ENCODE measurements around the gene YBEY.

Gene YBEY

DNA sequence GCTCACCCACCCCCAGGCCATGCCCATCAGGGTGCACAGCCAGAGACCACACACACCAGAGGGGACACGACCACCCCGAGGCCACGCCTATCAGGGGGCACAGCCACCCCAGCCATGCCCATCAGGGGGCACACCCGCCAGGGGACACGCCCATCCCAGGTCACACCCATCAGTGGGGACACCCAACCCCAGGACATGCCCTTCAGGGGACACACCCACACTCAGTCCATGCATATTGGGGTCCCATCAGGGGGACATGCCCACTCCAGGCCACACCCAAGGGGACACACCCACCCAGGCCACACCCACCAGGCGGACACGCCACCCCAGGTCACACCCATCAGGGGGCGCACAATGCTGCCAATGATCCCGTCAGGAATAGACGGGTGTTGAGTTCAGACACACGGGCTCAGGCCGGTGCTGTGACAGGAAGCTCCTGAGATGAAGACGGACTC, 21.4 kb upstream of the YBEY start:
- no peak for DNase-seq (ENCODE audit: low read depth in 2 of 2)

DNA sequence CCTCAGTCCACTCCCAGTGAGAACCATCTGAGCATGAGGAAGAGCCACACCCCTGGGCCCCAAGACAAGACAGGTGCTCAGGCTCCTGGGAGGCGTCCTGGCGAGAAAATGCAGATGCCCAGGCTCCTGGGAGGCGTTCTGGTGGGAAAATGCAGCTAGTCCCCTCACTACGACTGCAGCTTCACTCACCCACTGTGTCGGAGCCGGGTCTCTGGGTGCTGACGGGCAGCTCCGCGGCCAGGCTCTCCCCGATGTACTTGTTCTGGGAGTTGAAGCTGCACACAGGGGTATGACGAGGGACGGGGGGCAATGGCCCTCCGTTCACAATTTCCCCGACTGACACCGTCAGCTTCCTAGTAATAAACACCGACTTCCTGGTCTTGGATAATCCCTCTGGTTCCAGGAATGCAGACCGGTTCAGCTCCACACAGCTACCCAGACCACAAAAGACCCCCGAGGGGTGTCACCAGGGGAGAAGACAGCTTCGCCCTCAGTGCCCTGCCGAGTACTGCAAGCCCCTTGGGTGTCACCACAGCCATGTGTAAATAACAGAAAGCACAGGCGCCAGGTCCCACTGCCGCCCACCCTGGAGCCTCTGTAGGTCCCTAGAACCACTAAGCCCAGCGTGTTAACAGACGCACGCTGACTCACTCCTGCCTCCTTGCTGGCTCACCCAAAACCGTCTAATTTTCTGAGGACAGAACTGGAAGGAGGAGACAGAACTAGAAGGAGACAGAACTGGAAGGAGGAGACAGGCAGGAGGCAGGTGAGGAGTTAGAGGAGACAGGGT, 20.2 kb upstream of the YBEY start:
- no peak for DNase-seq (ENCODE audit: low read depth in 2 of 2)

DNA sequence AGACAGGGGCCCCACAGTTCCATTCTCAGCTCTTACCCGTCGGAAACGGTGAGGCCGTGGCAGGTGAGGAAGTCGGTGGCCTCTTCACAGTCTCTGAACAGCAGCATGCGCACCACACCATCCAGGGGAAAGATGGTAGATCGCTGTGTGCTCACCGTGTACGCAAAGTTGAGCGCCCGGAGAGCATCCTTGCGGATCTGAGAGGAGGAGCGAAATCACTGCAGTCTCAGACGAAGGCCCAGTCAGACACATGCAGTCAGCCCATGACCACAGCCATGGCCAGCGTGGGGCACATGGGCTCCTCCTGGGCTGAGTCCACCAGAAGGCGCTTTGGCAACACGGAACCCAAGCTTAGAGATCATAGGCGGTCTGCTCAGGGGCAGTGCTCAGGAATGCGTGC, 19.2 kb upstream of the YBEY start:
- no peak for DNase-seq (ENCODE audit: low read depth in 2 of 2)

DNA sequence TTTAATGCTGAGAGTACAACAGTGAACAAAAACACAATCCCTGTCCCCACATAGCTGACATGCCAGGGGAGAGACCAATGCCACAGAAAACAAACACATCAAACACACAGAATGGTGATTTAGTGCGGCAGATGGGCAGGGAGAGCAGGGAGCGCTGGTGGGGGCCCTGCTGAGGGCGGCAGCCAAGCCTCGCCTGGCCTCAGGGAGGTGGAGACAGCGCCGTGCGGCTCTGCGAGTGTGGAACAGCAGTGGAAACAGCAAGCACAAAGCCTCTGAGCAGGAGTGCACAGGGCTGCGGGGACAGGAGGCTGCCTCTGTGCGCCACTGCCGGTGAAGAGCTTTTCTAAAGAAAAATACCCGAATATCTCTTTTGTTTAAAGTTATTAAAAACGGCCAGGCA, 17.8 kb upstream of the YBEY start:
- no peak for DNase-seq (ENCODE audit: low read depth in 2 of 2)

DNA sequence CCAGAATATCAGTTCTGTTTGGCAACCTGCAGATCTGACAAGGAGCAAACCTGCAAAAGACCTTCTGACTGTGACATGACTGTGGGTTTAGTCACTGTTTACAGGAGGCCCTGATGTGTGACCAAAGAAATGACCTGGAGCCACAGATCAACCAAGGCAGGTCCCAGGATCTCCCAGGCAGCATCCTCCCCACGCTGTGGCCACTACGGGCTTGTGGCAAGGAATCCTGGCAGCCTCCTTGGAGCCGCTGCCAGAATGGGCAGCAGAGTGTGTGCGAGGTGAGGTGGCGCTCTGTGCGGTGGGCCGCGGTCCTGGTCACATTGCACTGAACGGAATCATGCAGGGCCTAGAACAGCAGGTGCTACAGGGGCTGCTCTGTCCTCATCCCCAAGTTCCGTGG, 16.7 kb upstream of the YBEY start:
- no peak for DNase-seq (ENCODE audit: low read depth in 2 of 2)

DNA sequence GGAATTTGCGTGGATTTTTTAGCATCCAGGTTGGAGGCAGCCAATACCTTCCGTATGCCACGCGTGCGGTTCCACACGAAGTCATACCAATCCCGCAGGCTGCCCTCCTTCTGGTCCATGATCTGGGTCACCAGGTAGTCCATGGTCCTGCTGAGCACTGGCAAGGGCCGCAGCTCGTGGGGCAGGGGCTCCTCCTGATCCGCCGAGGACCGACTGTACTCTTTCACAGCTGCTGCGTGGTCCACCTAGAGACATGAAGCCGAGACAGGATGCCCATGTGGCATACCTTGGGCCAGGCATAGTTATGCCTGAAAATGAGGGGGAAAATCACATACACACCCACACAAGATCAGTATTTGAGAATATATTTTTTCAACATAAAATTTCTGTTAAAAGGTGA, 12.8 kb upstream of the YBEY start:
- DNase-seq (ENCODE audit: low read depth in 2 of 2): no peak

DNA sequence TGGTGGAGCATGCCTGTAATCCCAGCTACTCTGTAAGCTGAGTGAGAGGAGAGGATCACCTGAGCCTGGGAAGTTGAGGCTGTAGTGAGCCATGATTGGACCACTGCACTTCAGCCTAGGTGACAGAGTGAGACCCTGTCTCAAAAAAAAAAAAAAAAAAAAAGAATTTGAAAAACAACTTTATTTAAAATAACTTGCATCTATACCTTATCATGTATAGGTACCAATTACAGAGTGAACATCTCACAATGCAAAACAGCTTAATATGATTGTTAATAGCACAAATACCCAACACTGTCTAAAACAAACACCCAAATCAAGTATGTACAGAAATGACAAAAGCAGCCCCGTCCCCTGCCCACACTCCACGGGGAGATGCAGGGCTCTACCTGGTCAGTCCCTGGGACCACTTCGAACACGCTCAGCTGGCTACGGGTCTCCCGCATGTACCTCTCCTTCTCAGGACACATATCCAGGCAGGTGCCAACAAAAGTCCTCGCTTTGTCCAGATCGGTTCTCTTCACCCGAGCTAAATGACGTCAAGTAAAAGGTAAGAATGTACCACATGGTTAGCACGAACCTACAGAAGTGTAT, 11.2 kb upstream of the YBEY start:
- no peak for DNase-seq (ENCODE audit: low read depth in 2 of 2)

DNA sequence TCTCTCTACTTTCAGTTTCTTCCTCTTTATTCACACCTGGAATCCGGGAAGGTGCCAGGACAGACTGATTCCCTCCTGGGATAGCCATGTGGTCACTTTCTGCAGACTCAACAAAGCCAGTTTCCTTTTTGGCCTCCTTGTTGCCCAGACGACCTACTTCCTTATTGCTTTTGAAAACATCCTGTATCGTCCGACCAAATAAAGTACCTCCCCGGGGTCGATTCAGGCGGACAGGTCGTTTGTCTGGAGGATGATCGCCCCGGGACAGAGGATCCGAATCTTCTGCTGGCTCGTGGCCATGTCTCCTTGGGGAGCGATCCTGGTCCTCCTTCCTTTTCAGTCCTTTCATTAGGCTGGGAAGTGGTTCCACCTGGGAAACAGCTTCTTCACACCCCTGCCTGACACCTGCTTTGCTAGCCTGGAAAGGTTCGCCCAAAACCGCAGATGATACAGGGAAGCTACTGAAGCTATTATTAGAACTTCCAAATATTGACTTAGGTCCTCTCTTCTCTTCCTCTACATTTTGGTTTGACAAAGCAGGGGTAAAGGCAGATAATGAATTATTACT, 2.0 kb upstream of the YBEY start:
- DNase-seq (ENCODE audit: low read depth in 2 of 2): no peak

DNA sequence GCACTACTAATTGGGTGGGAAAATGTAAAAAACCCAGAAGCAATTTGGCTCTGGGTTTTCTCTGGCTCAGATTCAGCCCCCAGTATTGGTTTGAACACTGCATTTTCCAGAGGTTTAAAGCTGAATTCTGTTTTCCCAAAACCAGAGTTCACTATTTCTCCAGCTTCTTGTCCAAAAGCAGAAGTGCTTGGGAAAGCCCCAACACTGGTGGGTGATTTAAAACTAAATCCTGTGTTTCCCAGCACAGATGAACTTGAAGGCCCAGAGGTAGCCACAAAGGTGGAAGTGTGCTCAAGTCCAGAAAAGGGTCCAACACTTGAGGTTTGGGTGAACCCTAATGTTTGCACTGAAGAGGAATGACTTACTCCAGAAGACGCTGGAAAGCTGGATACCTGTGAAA, 1.4 kb upstream of the YBEY start:
- no peak for DNase-seq (ENCODE audit: low read depth in 2 of 2)

DNA sequence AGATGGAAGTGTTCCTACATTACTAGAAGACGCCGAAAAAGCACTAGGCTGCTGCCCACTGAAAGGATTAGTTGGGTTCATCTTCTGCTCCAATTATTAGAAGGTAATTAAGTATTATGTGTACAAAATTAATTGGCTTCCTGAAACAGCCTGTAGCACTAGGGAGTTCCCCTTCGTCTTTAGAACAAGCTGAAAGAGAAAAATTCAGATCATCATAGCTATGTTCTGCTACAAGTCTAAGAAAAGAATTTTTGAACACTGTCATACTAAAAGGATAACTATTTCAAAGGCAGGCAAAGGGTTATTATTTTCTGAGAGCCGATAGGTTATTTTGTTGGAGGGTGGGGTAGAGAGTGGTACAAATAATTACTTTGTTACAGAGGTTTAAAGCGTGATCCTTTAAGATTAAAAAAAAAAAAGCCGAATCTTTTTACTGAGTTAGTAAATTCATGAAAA, 908 bp upstream of the YBEY start, which contains the start of gene MCM3AP:
Gene MCM3AP (minus strand): TSS at position 406 of the 456 bp plus-strand sequence. CDS start 325 bp downstream, at position 81.
- no peak for DNase-seq (ENCODE audit: low read depth in 2 of 2)

DNA sequence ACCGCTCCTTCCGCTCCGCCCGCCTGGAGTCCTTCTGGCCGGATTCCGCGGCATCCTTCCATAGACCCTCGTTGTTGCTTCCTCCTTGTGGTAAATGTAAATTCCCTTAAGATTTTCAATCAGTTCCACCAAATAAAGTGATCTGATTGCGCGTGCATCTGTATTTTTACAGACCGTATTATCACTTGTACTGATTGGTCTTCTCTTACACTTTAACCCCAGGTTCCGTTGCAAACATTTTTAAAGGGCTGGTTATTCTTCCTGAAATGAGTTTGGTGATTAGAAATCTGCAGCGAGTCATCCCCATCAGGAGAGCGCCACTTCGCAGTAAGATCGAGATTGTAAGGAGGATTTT, 483 bp downstream of the YBEY start:
- DNase-seq (ENCODE audit: low read depth in 2 of 2): no peak

DNA sequence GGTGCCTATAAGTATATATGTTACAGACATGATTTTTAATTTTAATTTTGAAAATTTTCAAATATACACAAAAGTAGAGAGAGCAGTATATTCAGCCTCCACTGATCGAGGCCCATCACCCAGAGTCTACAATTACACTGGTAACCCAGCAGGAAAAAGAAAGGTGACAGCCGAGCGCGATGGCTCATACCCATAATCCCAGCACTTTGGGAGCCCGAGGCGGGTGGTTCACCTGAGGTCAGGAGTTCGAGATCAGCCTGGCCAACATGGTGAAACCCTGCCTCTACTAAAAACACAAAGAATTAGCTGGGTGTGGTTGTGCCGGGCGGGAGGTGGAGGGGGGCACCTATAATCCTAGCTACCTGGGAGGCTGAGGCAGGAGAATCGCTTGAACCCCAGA, 1.4 kb downstream of the YBEY start:
- DNase-seq (ENCODE audit: low read depth in 2 of 2): no peak

DNA sequence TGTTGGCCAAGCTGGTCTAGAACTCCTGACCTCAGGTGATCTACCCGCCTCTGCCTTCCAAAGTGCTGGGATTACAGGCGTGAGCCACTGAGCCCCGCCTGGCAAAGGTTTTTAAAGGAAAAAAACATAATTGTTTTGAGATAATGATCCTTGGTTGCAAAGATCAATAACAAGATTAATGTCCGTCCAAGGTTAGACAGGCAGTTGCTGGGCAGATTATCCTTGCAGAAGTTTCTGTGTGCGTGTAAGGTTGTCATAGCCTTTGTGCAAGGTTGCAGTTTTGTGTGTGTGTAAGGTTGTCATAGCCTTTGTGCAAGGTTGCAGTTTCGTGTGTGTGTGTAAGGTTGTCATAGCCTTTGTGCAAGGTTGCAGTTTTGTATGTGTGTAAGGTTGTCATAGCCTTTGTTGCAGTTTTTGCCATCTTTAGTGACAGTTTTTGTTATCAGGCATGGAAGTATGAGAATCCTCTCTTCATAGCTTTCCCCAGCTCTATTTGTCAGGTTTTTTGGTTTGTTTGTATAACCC, 3.6 kb downstream of the YBEY start:
- DNase-seq (ENCODE audit: low read depth in 2 of 2): no peak

DNA sequence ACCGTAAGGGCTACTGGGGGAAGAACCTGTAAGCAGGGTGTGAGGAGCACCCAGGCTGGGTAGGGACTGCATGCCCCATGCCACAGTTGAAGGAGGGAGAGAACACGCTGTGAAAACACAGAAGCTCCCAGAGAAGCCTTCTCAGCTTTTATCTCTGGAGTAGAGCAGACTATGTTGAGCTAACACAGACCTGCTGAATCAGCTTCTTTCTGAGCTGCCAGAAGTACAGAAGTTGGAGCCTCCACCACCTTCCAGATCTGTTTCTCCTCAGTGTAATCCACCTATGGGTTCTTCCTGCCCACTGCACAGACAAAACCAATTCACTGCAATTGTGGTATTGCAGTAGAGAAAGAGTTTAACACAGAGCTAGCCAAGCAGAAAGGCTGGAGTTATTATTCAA, 5.4 kb downstream of the YBEY start:
- DNase-seq (ENCODE audit: low read depth in 2 of 2): no peak

DNA sequence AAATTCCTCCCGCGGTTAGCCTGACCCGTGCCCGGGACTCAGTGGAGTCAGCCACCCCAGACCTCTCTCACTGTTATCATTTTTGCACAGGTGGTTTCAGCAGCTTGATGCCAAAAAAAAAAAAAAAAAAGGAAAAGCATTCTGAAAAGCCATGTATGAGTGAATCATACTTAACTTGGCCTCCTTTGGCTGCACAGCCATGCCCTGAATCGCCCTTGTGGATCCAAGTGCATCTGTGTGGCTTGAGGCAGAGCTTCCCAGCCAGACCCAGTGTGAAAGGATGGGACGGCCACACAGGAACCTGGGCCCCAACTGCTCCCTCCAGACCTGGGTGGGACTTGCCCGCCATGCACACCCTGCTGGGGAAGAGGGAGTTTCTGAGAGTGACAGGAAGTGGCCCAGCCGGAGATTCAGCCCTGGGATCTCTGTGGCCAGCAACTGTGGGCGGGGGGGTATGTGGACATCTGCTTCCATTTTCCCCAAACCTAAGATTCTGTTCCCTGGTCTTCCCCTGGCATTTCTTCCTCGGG, 8.6 kb downstream of the YBEY start:
- DNase-seq (ENCODE audit: low read depth in 2 of 2): no peak

DNA sequence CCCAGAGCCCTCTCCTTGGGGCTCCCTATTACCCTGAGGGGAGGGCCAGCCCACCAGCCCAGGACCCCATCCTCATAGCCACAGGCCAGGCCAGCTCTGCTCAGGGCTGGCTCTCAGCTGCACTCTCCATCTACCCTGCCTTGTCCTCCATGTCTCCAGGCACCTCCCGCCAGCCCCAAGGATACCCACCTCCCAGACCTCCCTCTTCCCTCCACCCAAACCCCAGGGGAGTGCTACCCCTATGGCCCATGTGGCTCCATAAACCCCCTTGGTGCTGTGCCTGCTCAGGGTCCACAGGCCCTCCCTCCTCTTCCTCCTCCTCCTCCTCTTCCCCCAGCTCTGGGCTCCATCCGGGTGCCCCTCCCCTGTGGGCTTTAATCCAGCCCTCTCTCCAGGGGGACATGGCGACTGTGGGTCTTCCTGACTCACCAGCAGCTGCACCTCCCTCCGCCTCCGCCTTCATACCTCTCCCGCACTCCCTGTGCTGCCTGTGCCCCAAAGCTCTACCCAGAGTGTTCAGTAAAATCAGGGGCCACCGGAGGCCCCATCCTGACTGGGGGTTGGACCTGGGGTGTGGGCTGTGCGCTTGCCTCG, 9.1 kb downstream of the YBEY start:
- no peak for DNase-seq (ENCODE audit: low read depth in 2 of 2)

DNA sequence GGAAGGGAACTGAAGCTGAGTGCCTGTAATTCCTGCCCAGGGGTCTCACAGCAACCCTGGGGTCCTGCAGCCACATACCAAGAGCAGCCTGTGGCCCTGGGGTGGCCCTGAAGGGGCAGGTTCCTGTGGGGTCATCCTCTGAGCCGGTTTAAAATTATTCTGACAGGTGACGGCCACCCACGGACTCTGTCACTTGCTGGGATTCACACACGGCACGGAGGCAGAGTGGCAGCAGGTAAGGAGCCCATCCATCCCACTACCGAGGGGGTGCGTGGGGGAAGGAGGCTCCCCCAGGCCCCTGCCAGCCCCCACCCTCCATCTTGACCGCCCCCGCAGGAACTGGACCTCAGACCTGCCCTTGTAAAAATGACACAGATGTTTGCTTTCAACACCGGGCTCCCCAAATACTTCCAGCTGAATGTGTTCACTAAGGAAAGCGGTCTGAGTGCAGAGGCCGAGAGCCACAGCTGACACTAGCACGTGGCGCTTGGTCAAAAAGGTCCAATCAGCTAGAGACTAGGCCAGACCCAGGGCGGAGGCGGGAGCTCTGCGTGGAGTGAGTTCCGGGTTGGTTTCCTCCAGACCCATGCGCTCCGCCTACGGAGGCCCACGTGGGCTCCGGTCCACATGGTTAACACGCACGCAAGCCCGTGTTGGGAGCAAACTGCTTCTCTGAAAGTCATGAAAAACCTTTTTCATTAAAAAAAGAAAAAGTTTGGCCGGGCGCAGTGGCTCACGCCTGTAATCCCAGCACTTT, 10.0 kb downstream of the YBEY start:
- DNase-seq (ENCODE audit: low read depth in 2 of 2): peak; percentile 51 to 59

DNA sequence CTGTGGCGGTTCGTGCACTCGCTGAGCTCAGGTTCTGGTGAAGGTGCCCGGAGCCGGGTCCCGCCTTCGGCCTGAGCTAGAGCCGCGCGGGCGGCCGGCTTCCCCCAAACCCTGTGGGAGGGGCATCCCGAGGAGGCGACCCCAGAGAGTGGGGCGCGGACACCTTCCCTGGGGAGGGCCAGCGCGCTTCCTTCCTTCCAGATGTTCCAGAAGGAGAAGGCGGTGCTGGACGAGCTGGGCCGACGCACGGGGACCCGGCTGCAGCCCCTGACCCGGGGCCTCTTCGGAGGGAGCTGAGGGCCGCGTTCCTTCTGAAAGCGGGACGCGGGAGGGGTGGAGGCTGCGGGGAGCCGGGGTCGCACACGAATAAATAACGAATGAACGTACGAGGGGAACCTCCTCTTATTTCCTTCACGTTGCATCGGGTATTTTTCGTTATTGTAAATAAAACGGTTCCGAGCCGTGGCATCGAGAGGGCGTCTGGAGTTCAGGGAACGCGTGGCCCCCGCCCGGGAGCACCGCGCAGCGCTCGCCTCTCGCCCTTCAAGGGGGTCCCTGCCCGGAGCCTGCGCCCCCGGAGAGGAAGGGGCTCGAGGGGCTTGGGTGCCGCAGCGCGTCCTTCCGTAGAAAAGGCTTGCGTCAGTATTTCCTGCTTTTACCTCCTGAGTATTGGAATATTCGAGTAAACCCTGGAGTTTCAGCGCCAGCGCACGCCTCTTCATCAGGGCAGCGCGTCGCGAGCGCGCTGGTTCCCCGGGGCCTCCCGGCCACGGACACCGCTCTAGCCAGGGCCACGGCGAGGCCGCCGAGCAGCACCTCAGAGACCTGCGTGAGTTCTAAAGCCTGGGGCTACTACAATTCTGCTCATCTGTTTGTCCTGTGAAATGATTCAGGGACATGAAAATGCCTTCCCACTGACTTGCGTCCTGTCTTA, 11.5 kb downstream of the YBEY start:
- no peak for DNase-seq (ENCODE audit: low read depth in 2 of 2)

DNA sequence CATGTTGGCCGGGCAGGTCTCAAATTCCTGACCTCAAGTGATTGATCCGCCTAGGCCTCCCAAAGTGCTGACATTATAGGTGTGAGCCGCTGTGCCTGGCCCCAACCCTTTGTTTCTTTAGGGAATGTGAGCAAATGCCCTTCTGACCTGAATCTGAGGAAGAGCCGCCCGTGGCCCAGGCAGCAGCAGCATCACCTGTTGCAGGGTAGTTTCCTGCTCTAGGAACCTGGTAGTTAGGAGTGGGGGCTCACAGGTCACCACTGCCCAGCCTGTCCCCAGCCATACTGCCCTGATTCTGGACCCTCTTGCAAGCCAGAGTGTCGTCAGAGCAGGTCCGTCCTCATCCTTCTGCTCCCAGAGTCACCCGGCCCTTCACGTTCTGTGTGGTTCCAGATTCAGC, 13.0 kb downstream of the YBEY start:
- no peak for DNase-seq (ENCODE audit: low read depth in 2 of 2)

DNA sequence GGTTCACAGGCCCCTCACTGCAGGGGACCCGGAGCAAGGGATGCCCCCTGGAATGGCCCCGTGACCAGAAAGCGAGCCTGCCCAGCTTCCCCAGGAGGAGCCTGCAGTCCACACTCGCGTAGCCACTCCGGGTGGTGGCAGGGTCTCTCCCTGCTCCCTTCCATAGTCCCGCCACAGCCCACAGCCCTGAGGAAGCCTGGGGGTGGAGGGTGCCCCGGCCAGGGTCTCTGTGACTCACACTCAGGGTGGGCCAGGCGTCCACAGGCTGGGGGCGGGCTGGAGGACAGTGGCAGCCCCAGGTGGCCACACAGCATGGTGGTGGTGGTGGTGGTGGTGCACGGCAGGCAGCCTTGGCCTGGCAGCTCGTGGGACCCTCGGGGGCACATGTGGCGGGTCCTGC, 15.6 kb downstream of the YBEY start:
- no peak for DNase-seq (ENCODE audit: low read depth in 2 of 2)
